Fibroblast of gingiva (primary cell): ENCODE results near the gene MMP15.

ENCODE experiments used
- DNase-seq: peaks from one replicate; pipeline ENCODE4 v3.0.0-alpha.2; 2011; ENCODE audit warnings: low read depth

Gene MMP15

DNA sequence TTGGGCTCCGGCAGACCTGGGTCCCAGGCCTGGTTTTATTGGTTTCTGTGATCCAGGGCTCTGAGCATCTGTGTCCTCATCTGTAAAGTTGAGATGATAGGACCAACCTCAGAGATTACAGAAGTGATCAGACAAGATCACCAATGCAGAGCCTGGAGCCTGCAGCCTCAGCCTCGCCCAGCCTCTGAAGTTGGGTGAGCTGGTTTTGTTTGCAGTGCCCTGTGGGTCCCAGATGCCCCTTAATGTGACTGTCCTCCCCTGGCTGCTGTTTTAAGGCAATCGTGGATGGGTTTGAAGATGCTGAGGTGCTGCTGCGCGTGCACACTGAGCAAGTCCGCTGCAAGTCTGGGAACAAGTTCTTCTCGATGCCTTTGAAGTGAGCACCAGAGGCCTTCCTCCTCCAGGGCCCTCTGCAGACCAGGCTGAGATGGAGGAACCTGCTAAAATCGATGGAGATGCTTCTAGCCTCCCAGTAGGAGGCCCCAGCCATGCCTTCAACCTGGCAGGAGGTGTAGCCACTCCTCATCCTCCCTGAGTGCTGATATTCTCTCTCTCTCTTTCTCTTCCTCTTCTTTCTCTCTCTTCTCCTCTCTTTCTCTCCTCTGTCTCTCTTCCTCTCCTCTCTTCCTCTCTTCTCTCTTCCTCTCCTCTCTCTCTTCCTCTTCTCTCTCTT, 5.6 kb upstream of the MMP15 start:
- DNase-seq = no peak

DNA sequence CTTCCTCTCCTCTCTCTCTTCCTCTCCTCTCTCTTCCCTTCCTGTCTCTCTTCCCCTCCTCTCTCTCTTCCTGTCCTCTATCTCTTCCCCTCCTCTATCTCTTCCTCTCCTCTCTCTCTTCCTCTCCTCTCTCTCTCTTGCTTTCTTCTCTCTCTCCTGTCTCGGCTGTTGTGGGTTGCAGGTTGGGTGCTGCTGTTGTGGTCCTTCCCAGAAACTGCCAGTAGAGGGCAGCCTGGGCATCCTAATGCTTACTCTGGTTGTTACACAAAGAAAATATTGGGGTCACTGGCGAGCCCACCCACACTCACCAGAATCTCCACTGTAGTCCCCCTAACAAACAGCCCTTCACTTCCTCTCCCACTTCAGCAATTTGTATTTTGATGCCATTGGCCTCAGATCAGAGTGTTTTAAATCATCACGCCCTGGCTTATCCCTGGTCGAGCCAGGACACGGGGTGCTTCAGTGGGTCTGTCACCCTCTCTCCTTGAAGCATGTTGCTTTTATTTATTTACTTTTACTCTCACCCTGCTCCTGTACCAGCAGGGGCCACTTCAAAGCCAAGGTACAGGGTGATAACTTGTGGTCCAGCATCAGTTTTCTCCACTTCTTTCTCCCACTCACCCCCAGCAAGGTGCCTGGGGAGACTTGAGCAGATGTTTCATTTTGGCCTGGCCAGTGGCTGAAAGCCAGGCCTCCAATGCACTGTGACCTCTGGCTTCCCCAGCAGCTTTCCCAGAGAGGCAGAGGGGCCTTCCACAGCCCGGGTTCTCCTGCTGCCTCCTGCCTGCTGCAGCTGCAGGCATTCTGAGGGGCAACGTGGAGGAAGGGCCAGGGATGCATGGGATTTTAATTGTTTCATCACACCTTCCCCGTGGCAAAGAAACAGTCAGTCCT, 4.7 kb upstream of the MMP15 start:
- no peak for DNase-seq

DNA sequence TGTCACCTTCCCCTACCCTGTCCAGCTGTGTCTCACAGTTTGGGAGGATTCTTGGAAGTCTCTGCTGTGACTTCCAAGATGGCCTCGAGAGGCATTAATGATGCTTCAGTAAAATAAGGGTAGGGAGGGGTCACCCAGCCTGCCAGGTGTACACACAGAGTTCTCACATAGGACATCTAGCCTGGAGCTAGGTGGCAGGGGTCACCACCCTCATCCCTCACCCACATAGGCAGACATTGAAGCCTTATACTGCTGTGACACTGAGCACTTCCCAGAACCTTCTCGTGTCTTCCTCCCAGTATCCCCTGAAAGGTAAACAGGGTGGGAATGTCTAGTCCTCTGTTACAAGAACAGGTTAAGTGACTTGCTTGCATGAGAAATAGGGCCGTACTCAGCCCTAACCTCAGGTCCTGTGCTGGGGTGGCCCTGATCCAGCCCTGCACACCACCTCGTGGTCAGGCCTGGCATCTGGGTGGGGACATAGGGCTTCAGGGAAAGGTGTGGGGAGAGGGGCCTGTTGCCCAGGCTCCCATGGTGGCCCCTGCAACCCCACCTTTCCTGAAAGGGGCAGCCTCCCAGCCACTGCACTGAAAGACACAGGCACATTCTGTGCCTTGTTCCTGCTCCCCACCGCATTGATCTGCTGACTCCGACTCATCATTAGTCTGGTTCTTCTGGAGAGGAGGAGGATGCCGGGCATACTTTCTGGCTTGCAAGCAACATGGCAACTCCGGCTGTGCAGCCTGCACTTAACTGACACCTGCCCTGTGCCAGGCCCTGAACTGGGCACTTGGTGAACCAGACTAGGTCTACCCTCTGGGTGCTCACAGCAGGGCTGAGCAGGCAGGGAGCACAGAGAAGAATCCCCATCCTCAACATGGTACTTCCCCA, 3.6 kb upstream of the MMP15 start:
- peak; percentile 47 for DNase-seq

DNA sequence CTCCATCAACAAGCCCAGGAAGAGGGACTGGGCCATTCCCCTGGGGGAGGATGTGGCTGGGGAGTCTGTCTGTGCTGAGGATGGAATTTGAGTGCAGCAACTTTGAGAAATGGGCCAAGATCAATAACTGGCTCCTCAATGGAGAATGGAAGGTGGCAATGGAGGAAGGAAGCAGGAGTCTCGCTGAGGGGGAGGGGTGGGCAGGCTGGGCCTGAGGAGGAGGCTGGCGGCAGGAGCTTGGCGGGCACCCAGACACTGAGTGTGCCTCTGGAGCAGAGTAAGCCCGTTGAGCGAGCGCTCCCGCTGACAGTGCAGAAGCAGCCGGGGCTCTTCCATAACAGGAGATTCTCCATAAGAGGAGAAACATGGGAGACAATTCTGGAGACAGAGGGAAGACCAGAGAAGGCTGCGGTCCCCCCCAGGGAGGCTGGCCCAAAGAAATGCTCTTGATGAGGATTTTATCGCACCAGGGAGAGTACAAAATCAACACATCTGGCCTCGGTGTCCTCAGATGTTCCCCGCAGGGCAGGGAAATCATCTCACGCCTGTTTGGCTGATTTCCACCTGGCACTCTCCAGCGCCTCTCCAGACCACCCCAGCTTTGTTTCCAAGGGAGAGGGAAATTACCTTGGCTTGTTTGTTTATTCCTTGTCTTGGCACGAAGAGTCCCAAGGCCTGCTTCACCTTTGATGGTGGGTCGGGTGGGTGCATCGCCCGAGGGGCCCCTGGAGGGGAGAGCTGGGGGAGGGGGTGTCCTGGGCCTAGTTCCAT, 2.8 kb upstream of the MMP15 start:
- DNase-seq = peak; percentile 62

DNA sequence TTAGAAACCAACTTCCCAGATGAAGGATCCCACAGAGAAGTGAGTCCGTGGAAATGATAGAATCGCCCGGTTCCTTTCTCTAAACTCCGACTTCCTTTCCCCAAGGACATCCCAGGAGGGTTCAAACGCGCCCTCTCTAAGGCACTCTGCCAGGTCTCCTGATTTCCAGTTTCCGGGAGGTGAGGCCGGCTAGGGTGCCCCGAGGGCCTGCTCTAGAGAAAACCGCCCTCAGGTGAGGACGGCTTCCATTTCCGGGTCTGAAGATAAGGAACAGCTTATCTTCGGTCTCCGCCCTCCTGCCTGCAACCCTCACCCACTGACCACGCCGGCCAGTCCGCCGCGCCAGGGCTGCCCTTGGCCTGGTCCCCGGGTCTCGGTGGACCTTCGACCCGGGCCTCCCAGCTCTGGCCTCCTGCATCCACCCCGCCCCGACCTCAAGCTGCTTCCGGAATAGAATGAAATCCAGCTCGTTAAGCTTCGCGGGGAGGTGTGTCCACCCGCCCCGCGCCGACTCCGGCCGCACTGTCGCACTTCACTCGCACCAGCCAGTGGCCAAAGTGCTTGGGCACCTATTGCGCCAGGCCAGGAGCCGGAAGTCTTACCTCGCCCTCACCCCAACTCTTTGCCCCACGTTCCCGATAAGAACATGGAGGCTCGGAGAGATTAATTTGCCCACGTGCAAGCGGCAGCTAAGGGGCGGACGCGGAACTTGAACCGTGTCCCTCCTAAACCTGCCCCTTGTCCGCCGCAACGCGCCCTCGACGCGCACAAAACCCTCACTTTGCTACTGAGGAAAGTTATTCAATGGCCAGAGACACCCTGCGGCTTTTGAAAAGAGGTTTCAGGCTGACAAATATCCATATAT, 836 bp upstream of the MMP15 start:
- no peak for DNase-seq

DNA sequence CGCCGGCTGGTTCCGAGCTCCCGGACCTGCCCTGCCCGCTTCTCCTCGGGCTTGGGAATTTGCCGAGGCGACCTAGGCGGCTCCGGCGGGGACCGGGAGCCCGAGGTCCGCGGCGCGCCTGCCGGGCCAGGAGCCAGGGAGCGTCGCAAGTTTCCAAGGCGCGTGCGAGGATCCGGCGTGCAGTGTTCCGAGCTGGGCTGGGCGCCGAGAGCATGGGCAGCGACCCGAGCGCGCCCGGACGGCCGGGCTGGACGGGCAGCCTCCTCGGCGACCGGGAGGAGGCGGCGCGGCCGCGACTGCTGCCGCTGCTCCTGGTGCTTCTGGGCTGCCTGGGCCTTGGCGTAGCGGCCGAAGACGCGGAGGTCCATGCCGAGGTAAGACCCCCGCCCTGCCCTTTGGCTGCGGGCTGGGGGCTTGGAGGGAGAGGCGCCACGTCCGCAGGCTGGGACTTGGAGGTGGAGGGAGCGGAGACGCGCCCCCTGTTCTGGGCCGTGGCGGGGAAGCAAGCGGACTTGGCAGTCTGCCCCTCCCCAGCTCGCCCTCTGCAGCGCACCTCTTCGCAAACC, 668 bp downstream of the MMP15 start:
- peak; percentile 71 for DNase-seq

DNA sequence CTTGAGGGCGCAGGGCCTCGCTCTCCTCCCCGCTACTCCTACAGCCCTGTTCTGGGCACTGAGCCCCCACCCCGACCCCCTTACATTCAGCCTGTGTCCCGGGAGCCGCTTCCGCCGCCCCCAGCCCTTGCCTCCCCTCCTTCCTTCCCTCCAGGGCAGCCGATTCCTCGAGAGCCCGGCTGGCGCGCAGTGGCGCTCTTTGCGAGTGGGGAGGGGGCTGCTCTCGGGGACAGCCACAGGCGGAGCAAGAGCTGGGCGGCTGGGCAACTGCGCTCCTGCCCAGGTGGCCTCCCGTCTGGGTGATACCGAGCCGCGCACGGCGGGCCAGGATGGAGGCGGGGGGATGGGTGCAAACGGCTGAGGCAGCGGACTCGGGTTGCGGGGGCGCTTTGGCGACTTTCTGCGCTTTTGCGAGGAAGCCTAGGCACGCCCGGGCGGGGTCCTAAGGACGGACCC, 1.2 kb downstream of the MMP15 start:
- no peak for DNase-seq

DNA sequence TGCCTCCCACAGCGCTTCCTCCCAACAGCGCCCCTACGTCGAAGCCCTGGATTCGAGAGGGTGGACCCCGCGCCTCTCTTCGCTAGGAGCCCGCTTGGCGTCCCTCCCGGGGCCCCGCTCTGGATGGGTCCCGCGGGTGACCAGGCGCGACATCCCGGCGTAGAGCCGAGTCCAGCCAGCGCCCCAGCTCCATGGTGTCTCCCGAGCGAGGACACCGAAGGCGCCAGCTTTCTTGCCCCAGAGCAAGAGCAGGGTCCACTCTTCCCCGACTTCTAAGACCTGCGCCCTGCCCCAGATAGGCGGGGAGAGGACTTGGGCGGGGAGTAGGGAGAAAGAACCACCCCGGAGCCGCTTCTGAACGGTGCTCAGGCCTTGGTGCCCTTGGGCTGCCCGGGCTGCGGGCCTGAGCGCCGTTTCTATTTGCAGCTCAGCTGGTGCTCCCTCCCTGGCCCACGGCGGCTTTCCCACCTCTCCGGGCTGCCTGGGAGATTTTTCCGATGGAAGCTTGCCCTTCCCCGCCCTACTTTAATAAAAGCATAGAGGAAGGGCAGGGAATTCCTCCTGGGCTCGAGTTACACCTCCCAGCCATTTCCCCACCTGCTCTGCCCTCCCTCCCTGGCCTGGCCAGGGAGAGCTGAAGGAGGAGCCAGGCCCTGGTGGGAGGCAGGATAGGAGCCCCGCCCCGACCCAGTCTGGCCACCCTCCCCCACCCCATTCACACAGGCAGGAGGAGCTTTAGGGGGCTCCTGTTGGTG, 1.8 kb downstream of the MMP15 start:
- DNase-seq = peak; percentile 17

DNA sequence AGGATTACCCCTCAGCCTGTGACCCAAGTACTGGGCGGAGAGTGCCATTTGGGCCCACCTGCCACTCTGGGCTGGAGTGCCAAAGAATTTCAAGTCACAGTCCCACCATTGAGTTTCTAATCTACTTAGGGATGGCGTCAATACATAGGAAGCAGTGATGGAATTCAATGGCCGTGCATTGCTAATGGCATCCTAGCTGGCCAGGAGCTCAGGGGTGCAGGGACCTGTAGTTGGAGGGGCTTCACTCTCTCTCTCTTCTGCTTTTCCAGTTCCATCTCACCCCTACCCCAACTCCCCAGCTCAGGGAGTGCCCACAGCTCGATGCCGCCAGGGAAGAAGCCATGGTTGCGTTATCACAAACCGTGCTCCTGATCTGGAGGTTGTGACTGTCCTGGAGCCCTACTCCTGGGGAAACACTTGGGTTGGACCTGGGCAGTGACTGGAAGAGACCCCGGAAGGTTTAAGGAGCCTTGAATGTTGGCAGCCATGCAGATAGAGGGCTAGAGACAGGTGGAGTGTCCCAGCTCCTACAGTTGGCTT, 2.4 kb downstream of the MMP15 start:
- DNase-seq = no peak

DNA sequence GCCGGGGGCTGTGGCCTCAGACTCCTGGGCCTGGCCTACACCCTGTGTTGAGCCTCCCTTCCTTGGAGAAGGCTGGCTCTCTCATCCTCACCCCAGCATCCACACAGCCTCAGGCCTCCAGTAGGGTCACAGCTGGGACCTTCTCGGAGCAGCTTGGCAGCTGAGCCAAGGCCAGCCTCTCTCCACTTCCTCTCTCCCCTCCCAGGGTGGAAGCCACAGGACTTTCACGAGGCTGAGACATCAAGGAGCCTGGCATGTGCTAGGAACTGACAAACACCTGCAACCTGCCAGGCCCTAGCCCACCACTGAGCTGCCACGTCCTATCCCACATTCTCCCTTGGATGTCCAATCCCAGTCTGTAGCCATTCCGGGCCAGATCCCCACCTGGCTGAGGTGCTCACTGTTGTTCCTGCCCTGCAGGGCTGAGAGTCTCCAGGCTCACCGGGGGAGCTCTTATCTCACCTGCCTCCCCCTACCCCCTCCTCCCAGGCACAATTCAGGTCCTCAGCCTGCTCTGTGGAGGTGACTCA, 3.1 kb downstream of the MMP15 start:
- DNase-seq = no peak

DNA sequence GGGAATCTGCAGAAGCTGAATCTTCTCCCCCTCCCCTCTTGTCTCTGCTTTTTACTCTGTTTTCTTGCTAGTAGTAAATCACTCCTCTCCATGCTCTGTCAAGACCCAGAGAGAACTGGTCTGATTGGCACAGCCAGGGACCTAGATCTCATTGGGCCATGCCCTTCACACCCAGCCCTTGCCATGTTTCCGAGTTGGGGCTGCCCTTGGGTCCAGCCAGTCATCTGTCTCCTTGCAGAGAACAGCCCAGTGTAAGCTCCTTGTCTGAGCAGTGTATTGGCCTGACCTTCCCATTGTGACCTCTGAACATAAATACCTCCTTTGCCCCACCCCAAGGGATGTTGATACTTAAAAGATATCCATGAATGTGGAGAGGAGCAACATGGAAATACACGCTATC, 3.9 kb downstream of the MMP15 start:
- no peak for DNase-seq

DNA sequence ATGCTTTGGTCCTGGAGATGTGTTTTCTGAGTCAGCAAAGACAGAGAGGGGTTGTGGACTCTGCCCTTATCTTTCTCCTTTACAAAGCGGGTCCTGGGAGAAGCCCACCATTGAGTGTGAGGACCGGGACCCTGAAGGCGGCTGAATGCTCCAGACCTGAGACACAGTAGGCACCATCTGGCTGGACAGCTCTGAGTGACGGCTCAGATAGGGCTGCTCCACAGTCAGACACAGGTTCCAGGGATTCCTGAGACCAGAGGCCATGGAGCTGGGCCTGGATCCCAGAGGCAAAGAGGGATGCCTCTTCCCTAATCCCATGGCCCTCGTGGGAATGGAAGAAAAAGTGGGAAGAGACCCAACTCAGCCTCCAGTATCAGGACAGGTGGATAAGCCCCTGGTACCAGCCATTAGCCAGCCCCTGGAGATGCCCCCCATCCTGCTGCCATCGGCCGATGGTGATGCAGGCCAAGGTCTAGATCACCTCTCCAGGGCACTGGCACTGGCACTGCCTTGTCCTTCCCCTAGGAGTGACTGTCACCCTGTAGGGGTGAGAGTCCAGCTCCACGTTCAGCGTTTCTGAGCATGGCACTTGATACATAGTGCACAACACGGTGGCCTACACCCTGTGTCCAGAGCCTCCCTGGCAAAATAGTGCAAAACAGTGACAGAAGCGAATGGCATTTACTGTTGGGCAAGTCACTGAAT, 4.7 kb downstream of the MMP15 start:
- DNase-seq = no peak

DNA sequence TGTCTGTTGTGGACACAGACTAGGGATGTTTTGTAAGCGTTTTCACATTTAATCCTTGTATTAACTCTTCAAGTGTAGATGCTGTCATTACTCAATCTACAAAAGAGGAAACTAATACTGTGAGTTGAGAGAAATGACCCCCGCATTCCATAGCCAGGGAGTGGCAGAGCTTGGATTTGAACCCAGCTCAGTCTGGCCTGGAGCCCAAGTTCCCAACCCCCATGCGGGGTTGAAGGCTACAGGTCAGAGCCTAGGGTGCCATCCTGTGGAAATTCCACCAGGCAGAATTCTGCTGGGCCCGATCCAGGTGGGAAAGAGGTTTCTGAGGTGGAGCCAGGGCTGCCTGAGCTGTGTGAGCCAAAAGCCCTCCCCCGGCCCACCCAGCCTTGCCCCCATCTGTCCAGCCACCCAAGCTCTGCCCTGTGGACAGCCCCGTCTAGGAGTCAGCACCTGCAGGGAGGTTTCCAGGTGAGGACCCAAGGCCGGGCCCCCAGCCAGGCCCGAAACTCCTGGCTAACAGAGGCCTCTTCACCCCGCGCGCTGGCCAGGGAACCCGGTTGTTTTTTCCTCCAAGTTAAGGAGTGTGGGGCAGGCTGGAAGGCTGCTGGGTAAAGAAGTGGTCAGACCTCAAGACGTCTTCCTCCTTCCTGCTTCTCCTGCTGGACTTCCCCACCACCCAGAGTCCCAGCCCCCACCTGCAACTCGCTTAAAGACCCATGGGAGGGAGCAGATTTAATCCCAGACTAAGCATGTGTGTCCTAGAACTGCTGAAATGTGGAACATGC, 5.7 kb downstream of the MMP15 start:
- DNase-seq = no peak

DNA sequence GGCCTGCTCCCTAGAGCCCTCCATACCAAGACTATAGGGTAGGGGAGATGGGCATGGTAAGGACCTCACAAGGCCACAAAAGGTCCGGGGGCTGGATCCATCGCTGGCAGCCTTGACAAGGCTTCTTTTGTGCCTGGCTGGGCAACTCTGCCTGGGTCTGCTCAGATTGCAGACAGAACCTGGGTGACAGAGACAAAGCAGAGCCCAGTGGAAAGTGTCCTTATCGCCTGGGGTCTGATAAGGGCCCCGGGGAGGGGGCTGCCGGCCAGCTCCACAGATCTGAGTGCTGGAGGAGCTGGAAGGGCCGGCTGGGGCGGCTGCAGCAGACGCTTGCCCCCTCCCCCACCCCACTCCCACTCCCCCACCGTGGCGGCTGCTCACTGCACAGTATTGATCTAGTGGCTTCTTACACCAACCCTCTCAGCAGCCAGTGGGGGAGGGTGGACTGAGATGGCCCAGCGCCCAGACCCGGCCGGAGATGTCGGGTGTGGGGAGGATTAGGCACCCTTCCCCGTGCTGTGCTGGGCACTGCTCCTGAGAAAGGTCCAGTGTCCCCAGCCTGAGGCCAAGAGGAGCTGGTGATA, 7.2 kb downstream of the MMP15 start:
- DNase-seq = no peak

DNA sequence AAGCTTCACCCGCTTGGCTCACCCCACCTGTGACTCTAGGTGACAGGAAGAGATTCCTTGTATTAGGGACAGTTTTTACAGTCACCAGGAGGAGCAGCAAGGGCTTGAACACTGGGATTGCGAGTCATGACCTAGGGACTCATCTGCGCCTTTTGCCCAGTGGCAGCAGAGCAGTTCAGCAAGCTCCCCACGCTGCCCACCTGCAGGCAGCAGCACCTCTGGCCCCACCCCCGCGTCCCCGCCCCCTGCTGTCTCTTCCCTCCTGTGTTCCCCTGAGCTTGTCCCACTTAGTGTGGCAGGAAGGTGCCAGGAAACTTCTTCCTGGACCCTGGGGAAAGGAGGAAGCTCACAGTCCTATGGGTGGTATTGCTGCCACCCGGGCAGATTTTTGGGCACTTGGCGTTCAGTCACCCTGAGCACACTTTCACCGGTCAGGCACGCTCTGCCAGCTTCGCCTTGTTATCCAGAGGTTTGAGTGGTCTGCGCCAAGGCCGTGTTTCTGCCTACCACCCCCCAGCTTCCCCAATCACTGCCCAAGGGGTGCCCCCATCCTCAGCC, 8.7 kb downstream of the MMP15 start:
- no peak for DNase-seq

DNA sequence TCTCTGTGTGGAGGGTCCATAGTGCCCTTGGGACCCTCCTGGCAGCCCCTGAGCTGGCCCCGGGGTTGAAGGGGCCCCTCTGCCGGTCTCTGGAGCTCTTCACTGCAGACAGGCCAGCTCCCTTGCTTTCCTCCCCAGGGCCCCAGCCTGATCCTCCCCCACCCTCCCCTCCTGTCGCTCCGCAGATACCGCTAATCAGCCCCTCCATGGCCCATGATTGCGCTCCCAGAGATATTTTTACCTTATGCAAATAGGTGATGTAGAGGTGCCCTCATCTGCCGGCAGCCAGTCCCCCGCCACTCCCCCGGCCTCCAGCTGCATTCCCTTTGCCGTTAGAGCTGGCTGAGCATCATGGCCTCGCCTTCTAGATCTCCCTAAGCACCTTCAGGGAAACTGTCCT, 9.2 kb downstream of the MMP15 start:
- DNase-seq = no peak
